ENCODE measurements around the gene PAIP2. TPM values are rescaled to one million over a fixed set of nuclear protein-coding genes. Genes with fewer than 3 reads are reported as not detected.

Gene PAIP2
- total RNA-seq, 5 donors from 2014 or later (not counting 1 experiment from before 2014, with no cell fraction given): 96.5 to 119 (median 101) TPM

DNA sequence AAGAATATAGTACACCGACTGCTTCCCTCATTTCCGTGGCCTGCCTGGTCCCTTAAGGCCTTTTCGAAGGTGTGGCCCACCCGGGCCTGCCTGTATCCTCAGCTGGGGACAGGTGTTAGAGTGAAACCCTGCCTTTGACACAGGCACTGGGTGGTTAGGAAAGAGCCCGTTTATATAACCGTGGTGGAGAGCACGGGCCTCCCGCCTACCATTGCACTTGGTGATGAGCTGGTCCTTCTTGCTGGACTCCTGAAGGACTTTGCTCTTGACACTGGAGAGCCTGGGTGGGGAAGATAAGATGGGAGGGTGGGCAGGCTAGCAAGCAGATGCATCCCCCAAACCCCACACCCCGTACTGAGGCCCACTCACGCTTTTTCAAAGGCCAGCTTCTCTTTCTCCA lies 59.9 kb downstream of the PAIP2 start:
- Mint-ChIP-seq H3K4me3 (no peak overlapping the region), H3K27ac (no peak overlapping the region), H3K36me3 (peaks cover 4% of the 10 kb centered on the region), H3K27me3 (no peaks in the 10 kb centered on the region), H3K4me1 (peaks cover 21 to 29% (median 28%) of the 10 kb centered on the region in 3 donors), H3K9me3 (no peaks in the 10 kb centered on the region)
- Histone ChIP-seq H3K4me3 (ENCODE audit: control insufficient read depth in 1 of 2, extremely low read depth in 1 of 2, low read length in 1 of 2) (no peak overlapping the region), H3K4me1 (ENCODE audit: control insufficient read depth in 1 of 2, extremely low read depth in 1 of 2, insufficient read depth in 2 of 2, low read length in 2 of 2) (peaks cover 12 to 26% of the 10 kb centered on the region in 2 experiments), H3K36me3 (ENCODE audit: control insufficient read depth in 2 of 2, extremely low read depth in 1 of 2, insufficient read depth in 1 of 2, low read length in 1 of 2) (peaks cover 3 to 5% of the 10 kb centered on the region in 2 donors), H3K27ac (ENCODE audit: low read length) (no peak overlapping the region), H3K27me3 (replicated peaks in 1 of 2; ENCODE audit: control insufficient read depth in 2 of 2, extremely low read depth in 1 of 2, insufficient read depth in 2 of 2, low read length in 1 of 2) (no peaks in the 10 kb centered on the region), H3K9me3 (no peaks in the 10 kb centered on the region)
- POLR2A ChIA-PET: interaction anchor here in 1 of 2 donors (0.6 kb wide), 1 partner anchor 130 kb away, joined by 3 read pairs; no protein-coding TSS in a partner anchor
- DNase-seq (no peak), ATAC-seq (replicated peaks in 1 of 4) (no peak)
- CTCF ChIA-PET: no interaction called here
- WGBS (ENCODE audit: insufficient coverage): 100% methylated on average over 6 of the region's 10 CpGs

DNA sequence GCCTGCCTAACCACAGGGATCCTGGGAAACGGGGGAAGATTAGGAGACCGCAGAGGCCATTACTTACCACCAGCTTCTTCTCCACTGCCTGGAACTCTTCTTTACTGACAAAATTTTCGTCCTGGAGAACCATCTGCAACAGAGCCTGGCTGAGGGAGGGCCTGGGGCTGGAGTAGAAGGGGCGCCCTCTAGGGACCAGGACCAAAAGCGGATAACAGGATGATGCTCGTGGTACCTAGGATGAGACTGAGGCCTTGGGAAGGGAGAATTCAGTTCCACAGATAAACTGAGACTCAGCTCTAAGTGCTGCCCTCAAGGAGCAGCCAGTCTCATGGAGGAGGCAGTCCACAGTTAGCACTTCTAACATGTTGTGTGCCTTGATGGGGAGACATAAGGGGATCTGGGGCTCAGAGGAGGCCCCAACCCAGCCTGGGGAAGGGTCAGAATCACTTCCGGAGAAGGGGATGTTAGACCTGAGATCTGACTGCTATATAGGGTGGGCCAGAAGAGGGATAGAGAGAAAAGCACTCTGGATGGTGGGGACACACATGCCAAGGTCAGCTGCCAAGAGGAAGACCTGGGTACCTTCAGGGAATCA lies 61.0 kb downstream of the PAIP2 start:
- Histone ChIP-seq H3K36me3 (ENCODE audit: control insufficient read depth in 2 of 2, extremely low read depth in 1 of 2, insufficient read depth in 1 of 2, low read length in 1 of 2) (peaks cover 3 to 5% of the 10 kb centered on the region in 2 donors), H3K9me3 (no peaks in the 10 kb centered on the region), H3K27ac (ENCODE audit: low read length) (peak overlapping the region; percentile 92), H3K27me3 (replicated peaks in 1 of 2; ENCODE audit: control insufficient read depth in 2 of 2, extremely low read depth in 1 of 2, insufficient read depth in 2 of 2, low read length in 1 of 2) (no peaks in the 10 kb centered on the region), H3K4me3 (ENCODE audit: control insufficient read depth in 1 of 2, extremely low read depth in 1 of 2, low read length in 1 of 2) (no peak overlapping the region), H3K4me1 (ENCODE audit: control insufficient read depth in 1 of 2, extremely low read depth in 1 of 2, insufficient read depth in 2 of 2, low read length in 2 of 2) (peaks cover 14 to 26% of the 10 kb centered on the region in 2 experiments)
- POLR2A ChIA-PET: interaction anchor here in 1 of 2 donors (0.7 kb wide), 1 partner anchor 623 kb away, joined by 3 read pairs; no protein-coding TSS in a partner anchor
- H3K9me3 Mint-ChIP-seq: no peaks in the 10 kb centered on the region
- peak in 1 of 35 experiments; percentile 42 for DNase-seq
- H3K4me1 Mint-ChIP-seq: peaks cover 26 to 37% (median 34%) of the 10 kb centered on the region in 3 donors
- CTCF ChIA-PET: interaction anchor here (0.6 to 1.8 kb wide), 6 partner anchors 11 to 173 kb away, joined by 3 to 7 read pairs (median 4); partner anchors contain the start of gene PAIP2 (in 1 of the 2)
- no peak for ATAC-seq (replicated peaks in 1 of 4)
- H3K27ac Mint-ChIP-seq: peak overlapping the region; percentile 98 to 100
- H3K27me3 Mint-ChIP-seq: no peaks in the 10 kb centered on the region
- H3K4me3 Mint-ChIP-seq: peak overlapping the region; percentile 82 to 96 (median 93)
- 75% methylated on average over 5 of the region's 7 CpGs for WGBS (ENCODE audit: insufficient coverage)
- peaks cover 4% of the 10 kb centered on the region for H3K36me3 Mint-ChIP-seq

GRCh38 chr5:139403418-139403786 lies 61.7 kb downstream of the PAIP2 start:
- ATAC-seq (replicated peaks in 1 of 4): no peak
- Histone ChIP-seq H3K36me3 (ENCODE audit: control insufficient read depth in 2 of 2, extremely low read depth in 1 of 2, insufficient read depth in 1 of 2, low read length in 1 of 2) (peaks cover 3 to 5% of the 10 kb centered on the region in 2 donors), H3K27me3 (replicated peaks in 1 of 2; ENCODE audit: control insufficient read depth in 2 of 2, extremely low read depth in 1 of 2, insufficient read depth in 2 of 2, low read length in 1 of 2) (no peaks in the 10 kb centered on the region), H3K4me1 (ENCODE audit: control insufficient read depth in 1 of 2, extremely low read depth in 1 of 2, insufficient read depth in 2 of 2, low read length in 2 of 2) (peaks cover 17 to 26% of the 10 kb centered on the region in 2 experiments), H3K4me3 (ENCODE audit: control insufficient read depth in 1 of 2, extremely low read depth in 1 of 2, low read length in 1 of 2) (peak overlapping the region; percentile 65 to 73), H3K9me3 (no peaks in the 10 kb centered on the region), H3K27ac (ENCODE audit: low read length) (peak overlapping the region; percentile 92)
- no peaks in the 10 kb centered on the region for H3K27me3 Mint-ChIP-seq
- ChIA-PET POLR2A (interaction anchor here in 1 of 2 donors (1.1 kb wide), 1 partner anchor 36 kb away, joined by 3 read pairs; the partner anchor contains the start of gene DNAJC18), CTCF (interaction anchor here (0.6 to 1.8 kb wide), 7 partner anchors 12 to 172 kb away, joined by 3 to 7 read pairs (median 4); partner anchors contain the start of gene PAIP2 (in 1 of the 2))
- H3K4me3 Mint-ChIP-seq: peak overlapping the region; percentile 82 to 96 (median 93)
- H3K27ac Mint-ChIP-seq: peak overlapping the region; percentile 98 to 100
- peaks cover 26 to 40% (median 37%) of the 10 kb centered on the region in 3 donors for H3K4me1 Mint-ChIP-seq
- DNase-seq: no peak
- 41% methylated on average over 5 of the region's 7 CpGs for WGBS (ENCODE audit: insufficient coverage)
- H3K36me3 Mint-ChIP-seq: peaks cover 4% of the 10 kb centered on the region
- no peaks in the 10 kb centered on the region for H3K9me3 Mint-ChIP-seq

- 0% methylated on average over 38 of the region's 41 CpGs for WGBS (ENCODE audit: insufficient coverage)
- H3K4me3 Mint-ChIP-seq: peak within 1 kb of the TSS; percentile 82 to 96 (median 93)
- H3K4me1 ChIP-seq (ENCODE audit: control insufficient read depth in 1 of 2, extremely low read depth in 1 of 2, insufficient read depth in 2 of 2, low read length in 2 of 2): peaks cover 17 to 26% of the 10 kb centered on the region in 2 experiments
- H3K4me3 ChIP-seq (ENCODE audit: control insufficient read depth in 1 of 2, extremely low read depth in 1 of 2, low read length in 1 of 2): peak within 1 kb of the TSS; percentile 65 to 73
- H3K9me3 ChIP-seq: no peaks in the 10 kb centered on the region
- peak; percentile 90 to 94 (median 94) for ATAC-seq (replicated peaks in 1 of 4)
- ChIA-PET CTCF (interaction anchor here (0.8 to 1.8 kb wide), 6 partner anchors 12 to 172 kb away, joined by 3 to 7 read pairs (median 4); partner anchors contain the start of gene PAIP2 (in 1 of the 2)), POLR2A (interaction anchor here (0.5 to 1.1 kb wide), 4 partner anchors 36 to 202 kb away, joined by 3 to 8 read pairs (median 4); partner anchors contain the start of gene DNAJC18 (in 1 of the 2))
- peaks cover 4% of the 10 kb centered on the region for H3K36me3 Mint-ChIP-seq
- peak; percentile 96 to 99 (median 98) for DNase-seq
- H3K9me3 Mint-ChIP-seq: no peaks in the 10 kb centered on the region
- peaks cover 3 to 5% of the 10 kb centered on the region in 2 donors for H3K36me3 ChIP-seq (ENCODE audit: control insufficient read depth in 2 of 2, extremely low read depth in 1 of 2, insufficient read depth in 1 of 2, low read length in 1 of 2)
- peak within 1 kb of the TSS; percentile 92 for H3K27ac ChIP-seq (ENCODE audit: low read length)
- peak within 1 kb of the TSS; percentile 98 to 100 for H3K27ac Mint-ChIP-seq
- no peaks in the 10 kb centered on the region for H3K27me3 ChIP-seq (replicated peaks in 1 of 2; ENCODE audit: control insufficient read depth in 2 of 2, extremely low read depth in 1 of 2, insufficient read depth in 2 of 2, low read length in 1 of 2)
- peaks cover 26 to 40% (median 37%) of the 10 kb centered on the region in 3 donors for H3K4me1 Mint-ChIP-seq
- no peaks in the 10 kb centered on the region for H3K27me3 Mint-ChIP-seq
Measured at GRCh38 chr5:139403787-139404483, 62.3 kb downstream of the PAIP2 start, which contains the start of gene SPATA24. Gene SPATA24, minus strand, starts transcription at chr5:139404089. Its CDS starts 29 bp downstream, at chr5:139404060.

DNA sequence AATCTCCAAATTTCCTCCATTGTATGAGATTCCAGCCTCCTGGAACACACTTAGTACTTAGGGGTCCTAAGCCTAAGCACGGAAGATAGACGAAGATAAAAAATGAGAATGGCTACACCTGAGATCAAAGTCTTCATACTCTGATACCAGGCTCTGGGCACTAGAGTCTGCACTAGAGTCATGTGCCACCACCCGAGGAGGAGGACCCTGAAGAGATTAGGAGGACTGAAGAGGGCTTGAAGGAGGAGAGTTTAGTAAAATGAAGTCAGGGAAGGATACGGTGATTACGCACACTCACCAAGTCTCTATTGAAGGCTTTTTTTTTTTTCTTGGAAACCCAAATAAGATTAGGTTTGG lies 62.8 kb downstream of the PAIP2 start:
- Mint-ChIP-seq H3K36me3 (peaks cover under 1% of the 10 kb centered on the region), H3K9me3 (no peaks in the 10 kb centered on the region), H3K4me1 (peaks cover 26 to 37% (median 33%) of the 10 kb centered on the region in 3 donors), H3K4me3 (peak overlapping the region; percentile 82 to 96 (median 93)), H3K27ac (peak overlapping the region; percentile 98 to 100), H3K27me3 (no peaks in the 10 kb centered on the region)
- ATAC-seq (replicated peaks in 1 of 4): no peak
- no CpG with 5 or more reads among the region's 5 CpGs for WGBS (ENCODE audit: insufficient coverage)
- Histone ChIP-seq H3K9me3 (no peaks in the 10 kb centered on the region), H3K27me3 (replicated peaks in 1 of 2; ENCODE audit: control insufficient read depth in 2 of 2, extremely low read depth in 1 of 2, insufficient read depth in 2 of 2, low read length in 1 of 2) (no peaks in the 10 kb centered on the region), H3K36me3 (ENCODE audit: control insufficient read depth in 2 of 2, extremely low read depth in 1 of 2, insufficient read depth in 1 of 2, low read length in 1 of 2) (peaks cover 3 to 5% of the 10 kb centered on the region in 2 donors), H3K27ac (ENCODE audit: low read length) (peak overlapping the region; percentile 92), H3K4me1 (ENCODE audit: control insufficient read depth in 1 of 2, extremely low read depth in 1 of 2, insufficient read depth in 2 of 2, low read length in 2 of 2) (peaks cover 17 to 24% of the 10 kb centered on the region in 2 experiments), H3K4me3 (ENCODE audit: control insufficient read depth in 1 of 2, extremely low read depth in 1 of 2, low read length in 1 of 2) (peak overlapping the region in 1 of 2 donors; percentile 65)
- ChIA-PET CTCF (interaction anchor here in 1 of 2 donors (1.5 kb wide), 1 partner anchor 13 kb away, joined by 4 read pairs; no protein-coding TSS in a partner anchor), POLR2A (interaction anchor here (0.5 to 1.1 kb wide), 3 partner anchors 35 to 201 kb away, joined by 3 to 8 read pairs (median 4); partner anchors contain the start of gene DNAJC18 (in 1 of the 2))
- no peak for DNase-seq

DNA sequence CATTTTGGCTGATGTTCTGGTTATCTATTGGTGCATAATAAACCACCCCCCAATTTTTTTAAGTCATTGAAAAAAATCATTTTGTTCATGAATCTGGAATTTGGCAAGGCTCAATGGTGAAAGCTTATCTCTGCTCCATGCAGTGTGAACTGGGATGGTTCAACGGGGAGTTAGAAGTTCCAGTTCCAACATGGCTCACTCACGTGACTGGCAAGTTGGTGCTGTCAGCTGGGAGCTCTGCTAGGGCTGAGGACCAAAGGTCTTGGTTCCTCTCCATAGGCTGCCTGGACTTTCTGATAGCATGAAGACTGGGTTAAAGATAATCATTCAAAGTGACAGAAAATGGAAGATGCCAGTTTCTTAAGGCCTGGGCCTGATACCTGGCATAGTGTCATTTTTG lies 65.3 kb downstream of the PAIP2 start:
- Mint-ChIP-seq H3K4me3 (no peak overlapping the region), H3K36me3 (no peaks in the 10 kb centered on the region), H3K27ac (no peak overlapping the region), H3K4me1 (peaks cover 26 to 37% (median 32%) of the 10 kb centered on the region in 3 donors), H3K27me3 (no peaks in the 10 kb centered on the region), H3K9me3 (no peaks in the 10 kb centered on the region)
- DNase-seq (no peak), ATAC-seq (replicated peaks in 1 of 4) (no peak)
- no peaks in the 10 kb centered on the region for H3K9me3 ChIP-seq
- H3K27ac ChIP-seq (ENCODE audit: low read length): no peak overlapping the region
- 100% methylated on average over 2 of the region's 2 CpGs for WGBS (ENCODE audit: insufficient coverage)
- no peak overlapping the region for H3K4me3 ChIP-seq (ENCODE audit: control insufficient read depth in 1 of 2, extremely low read depth in 1 of 2, low read length in 1 of 2)
- POLR2A ChIA-PET: interaction anchor here in 1 of 2 donors (0.6 kb wide), 1 partner anchor 7 kb away, joined by 3 read pairs; no protein-coding TSS in a partner anchor
- H3K27me3 ChIP-seq (replicated peaks in 1 of 2; ENCODE audit: control insufficient read depth in 2 of 2, extremely low read depth in 1 of 2, insufficient read depth in 2 of 2, low read length in 1 of 2): no peaks in the 10 kb centered on the region
- CTCF ChIA-PET: interaction anchor here (0.6 to 1.3 kb wide), 2 partner anchors 14 to 133 kb away, joined by 3 read pairs; no protein-coding TSS in a partner anchor
- H3K4me1 ChIP-seq (ENCODE audit: control insufficient read depth in 1 of 2, extremely low read depth in 1 of 2, insufficient read depth in 2 of 2, low read length in 2 of 2): peaks cover 17 to 24% of the 10 kb centered on the region in 2 experiments
- H3K36me3 ChIP-seq (ENCODE audit: control insufficient read depth in 2 of 2, extremely low read depth in 1 of 2, insufficient read depth in 1 of 2, low read length in 1 of 2): no peaks in the 10 kb centered on the region

Data from T-cell (primary cell).